Astrocyte of the cerebellum (primary cell): ENCODE data around the gene HIF3A.

Experiments
- DNase-seq: peaks from one replicate; pipeline ENCODE4 v3.0.0-alpha.2; 2011; ENCODE audit warnings: low read depth
- H3K4me3 ChIP-seq: 2 replicates; pipeline ENCODE4 v1.5.1; 2011; ENCODE audit warnings: mild to moderate bottlenecking, low read depth, low read length, moderate library complexity
- in situ Hi-C: cut with HindIII; loops from 2 replicates; pipeline ENCODE4 v1.10.0; 2017; ENCODE audit warnings: low sequenced_read_pairs
- TF ChIP-seq, protein P1 (sequence below): IDR thresholded peaks from 2 replicates; pipeline ENCODE4 v1.5.1; 2012; ENCODE audit warnings: low read length, low read depth, moderate library complexity, mild to moderate bottlenecking; ENCODE audit errors: missing control alignments

HIF3A gene

GRCh38 chr19:46376241-46377153 lies 79.7 kb downstream of the HIF3A start:
- TF ChIP-seq, protein P1, sequence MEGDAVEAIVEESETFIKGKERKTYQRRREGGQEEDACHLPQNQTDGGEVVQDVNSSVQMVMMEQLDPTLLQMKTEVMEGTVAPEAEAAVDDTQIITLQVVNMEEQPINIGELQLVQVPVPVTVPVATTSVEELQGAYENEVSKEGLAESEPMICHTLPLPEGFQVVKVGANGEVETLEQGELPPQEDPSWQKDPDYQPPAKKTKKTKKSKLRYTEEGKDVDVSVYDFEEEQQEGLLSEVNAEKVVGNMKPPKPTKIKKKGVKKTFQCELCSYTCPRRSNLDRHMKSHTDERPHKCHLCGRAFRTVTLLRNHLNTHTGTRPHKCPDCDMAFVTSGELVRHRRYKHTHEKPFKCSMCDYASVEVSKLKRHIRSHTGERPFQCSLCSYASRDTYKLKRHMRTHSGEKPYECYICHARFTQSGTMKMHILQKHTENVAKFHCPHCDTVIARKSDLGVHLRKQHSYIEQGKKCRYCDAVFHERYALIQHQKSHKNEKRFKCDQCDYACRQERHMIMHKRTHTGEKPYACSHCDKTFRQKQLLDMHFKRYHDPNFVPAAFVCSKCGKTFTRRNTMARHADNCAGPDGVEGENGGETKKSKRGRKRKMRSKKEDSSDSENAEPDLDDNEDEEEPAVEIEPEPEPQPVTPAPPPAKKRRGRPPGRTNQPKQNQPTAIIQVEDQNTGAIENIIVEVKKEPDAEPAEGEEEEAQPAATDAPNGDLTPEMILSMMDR: no peak
- no peak for DNase-seq
- in situ Hi-C loops: no loop called here
- no peak overlapping the region for H3K4me3 ChIP-seq

DNA sequence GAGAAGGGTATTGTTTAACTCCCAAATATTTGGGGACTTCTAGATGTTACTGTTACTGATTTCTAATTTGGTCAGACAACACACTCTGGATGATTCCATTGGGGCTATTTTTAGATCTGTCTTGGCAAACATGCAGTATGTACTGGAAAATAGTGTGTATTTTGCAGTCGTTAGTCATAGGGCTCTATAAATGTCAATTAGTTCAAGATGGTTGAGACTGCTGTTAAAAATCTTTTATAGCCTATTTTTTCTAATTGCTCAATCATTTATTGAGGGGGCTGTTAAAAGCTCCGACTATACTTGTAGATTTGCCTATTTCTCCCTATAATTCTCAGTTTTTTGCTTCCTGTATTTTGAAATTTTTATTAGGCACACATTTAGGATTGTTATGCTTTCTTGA lies 81.4 kb downstream of the HIF3A start:
- in situ Hi-C loops: no loop called here
- DNase-seq: peak; percentile 41
- no peak overlapping the region for H3K4me3 ChIP-seq
- TF ChIP-seq, protein P1: no peak

DNA sequence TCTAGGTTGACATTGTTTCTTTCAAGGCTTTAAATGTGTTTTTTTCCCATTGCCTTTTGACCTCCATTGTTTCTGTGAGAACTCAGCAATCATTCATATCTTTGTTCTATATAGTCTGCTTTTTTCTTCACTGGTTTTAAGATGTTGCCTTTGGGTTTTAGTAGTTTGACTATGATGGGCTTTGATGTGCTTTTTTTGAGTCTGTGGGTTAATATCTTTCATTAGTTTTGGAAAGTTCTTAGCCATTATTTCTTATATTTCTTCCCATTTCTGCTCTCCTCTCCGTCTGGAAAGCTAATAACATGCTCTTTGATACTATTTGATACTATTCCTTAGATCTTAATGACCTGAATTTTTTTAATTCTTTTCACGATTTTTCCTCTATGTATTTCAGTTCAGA lies 83.8 kb downstream of the HIF3A start:
- in situ Hi-C loops: no loop called here
- no peak for DNase-seq
- no peak overlapping the region for H3K4me3 ChIP-seq
- TF ChIP-seq, protein P1: no peak

DNA sequence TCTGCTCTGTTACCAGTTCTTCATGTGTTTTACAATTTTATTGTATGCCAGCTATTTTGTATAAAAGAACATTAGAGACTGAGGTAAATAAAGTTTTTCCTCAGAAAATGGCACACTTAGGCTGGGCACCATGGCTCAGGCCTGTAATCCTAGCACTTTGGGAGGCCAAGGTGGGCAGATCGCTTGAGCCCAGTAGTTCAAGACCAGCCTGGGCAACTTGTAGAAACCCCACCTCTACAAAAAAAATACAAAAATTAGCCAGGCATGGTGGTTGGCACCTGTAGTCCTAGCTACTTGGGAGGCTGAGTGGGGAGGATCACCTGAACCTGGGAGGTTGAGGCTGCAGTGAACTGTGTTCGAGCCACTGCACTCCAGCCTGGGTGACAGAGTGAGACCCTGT lies 84.5 kb downstream of the HIF3A start:
- DNase-seq: no peak
- no peak overlapping the region for H3K4me3 ChIP-seq
- TF ChIP-seq, protein P1: no peak
- in situ Hi-C loops: no loop called here

DNA sequence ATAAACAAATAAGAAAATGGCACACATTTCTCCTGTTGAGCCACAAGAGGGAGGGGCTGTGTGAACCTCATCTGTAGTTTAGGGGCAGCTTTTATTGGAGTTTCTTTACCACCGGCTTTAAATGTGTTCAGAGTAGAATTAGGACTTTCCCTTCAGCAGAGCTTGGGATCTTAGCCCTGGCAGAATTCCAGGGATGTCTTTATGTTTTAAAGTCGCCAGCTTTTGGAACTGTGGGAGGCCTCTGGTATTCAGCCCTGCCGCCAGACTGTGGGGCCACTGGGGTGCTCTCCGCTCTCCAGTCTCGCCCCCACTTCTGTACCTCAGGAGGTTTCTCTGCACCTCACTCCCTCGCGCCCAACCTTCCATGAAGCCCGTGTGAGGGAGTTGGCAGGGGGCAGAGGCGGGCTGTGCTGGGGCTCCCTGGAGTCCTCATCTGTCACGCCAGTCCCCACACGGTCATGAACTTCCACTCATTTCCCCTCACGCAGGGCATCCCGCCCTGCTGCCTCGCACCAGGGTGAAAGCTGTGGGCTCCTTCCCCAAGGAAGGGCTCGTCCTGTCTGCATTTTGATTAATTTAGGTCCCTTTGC lies 85.0 kb downstream of the HIF3A start:
- no peak overlapping the region for H3K4me3 ChIP-seq
- in situ Hi-C loops: no loop called here
- no peak for DNase-seq
- TF ChIP-seq, protein P1: no peak

- no peak overlapping the region for H3K4me3 ChIP-seq
- in situ Hi-C loops: no loop called here
- TF ChIP-seq, protein P1: no peak
- no peak for DNase-seq
These were observed 86.5 kb downstream of the HIF3A start for GRCh38 chr19:46383171-46383815.
